AG09319 (cell line): Measurements from ENCODE around the gene PTPRD.

ENCODE experiments used
- DNase-seq: peaks from one replicate; pipeline ENCODE4 v3.0.0-alpha.2; 2010; ENCODE audit warnings: low read depth; ENCODE audit errors: extremely low read depth
- TF ChIP-seq, protein P1 (sequence below): IDR thresholded peaks from 2 replicates; pipeline ENCODE4 v1.5.1; 2011; ENCODE audit warnings: low read depth, mild to moderate bottlenecking, inconsistent platforms, low read length, moderate library complexity

Gene PTPRD

DNA sequence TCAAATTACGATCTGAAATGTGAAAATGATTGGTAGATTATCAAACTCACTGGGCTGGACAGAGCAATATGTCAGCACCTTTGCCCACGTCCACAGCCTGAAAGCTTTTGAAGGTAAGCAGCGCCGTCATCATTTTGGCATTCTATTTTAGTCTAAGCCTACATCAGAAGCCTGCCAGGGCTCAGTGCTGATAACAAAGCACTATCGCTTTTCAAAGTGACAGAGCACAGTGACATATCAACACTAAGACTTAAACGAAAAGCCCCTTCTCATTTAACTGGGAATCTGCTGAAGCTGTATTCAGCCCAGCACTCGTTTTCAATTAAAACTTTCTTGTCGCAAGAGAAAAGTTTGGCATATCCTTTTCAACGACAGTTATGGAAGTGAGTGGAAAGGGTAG is 1076.3 kb downstream of the PTPRD start:
- no peak for DNase-seq
- TF ChIP-seq, protein P1, sequence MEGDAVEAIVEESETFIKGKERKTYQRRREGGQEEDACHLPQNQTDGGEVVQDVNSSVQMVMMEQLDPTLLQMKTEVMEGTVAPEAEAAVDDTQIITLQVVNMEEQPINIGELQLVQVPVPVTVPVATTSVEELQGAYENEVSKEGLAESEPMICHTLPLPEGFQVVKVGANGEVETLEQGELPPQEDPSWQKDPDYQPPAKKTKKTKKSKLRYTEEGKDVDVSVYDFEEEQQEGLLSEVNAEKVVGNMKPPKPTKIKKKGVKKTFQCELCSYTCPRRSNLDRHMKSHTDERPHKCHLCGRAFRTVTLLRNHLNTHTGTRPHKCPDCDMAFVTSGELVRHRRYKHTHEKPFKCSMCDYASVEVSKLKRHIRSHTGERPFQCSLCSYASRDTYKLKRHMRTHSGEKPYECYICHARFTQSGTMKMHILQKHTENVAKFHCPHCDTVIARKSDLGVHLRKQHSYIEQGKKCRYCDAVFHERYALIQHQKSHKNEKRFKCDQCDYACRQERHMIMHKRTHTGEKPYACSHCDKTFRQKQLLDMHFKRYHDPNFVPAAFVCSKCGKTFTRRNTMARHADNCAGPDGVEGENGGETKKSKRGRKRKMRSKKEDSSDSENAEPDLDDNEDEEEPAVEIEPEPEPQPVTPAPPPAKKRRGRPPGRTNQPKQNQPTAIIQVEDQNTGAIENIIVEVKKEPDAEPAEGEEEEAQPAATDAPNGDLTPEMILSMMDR: no peak

DNA sequence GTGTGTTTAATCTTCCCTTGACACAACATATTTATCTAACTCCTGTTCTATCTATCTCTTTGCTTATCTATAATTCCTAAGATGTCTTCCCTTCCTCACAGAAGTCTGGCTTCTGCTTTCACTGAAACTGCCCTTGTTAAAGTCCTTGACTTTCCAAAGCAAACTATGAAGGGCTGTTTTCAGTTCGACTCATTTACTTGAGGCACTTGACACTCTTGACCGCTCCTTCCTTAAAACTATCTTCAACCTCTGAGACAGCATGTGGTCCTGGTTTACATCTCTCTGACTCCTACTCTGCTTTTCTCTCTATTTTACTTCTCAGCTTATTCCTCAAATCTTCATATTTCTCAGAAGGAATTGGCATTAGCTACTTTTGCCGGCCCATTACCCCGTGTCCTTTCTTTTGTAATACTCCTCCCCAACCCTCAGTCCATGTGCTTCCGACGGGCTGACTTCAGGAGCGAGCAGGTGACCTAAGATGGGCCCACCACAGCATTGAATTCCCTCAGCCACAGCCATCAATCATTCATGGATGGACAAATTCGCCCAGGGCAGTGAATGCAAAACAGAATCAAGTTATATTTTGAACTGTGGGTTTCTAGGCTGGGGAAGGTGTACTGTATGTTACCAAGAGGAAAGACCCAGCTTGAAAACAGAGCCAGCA is 1089.2 kb downstream of the PTPRD start:
- DNase-seq: no peak
- TF ChIP-seq, protein P1: no peak

DNA sequence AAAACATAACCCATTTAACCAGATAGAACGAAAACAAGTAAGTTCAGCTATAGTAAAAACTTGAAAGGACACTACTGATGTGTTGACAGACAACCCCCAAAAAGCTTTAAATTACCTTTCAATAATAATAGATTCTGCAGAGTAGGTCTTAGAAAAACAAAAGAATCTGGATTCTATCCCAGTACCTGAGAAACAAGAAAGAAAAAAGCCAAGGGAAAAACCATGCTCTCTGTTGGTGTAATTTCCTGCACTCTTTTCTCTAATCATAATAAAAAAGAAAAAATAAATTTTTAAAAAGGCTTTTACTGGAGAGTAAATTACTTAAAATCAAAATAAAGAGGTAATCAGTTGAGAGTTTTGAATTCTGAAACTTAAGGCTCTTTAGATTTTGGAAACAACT is 1090.4 kb downstream of the PTPRD start:
- TF ChIP-seq, protein P1: no peak
- DNase-seq: no peak

DNA sequence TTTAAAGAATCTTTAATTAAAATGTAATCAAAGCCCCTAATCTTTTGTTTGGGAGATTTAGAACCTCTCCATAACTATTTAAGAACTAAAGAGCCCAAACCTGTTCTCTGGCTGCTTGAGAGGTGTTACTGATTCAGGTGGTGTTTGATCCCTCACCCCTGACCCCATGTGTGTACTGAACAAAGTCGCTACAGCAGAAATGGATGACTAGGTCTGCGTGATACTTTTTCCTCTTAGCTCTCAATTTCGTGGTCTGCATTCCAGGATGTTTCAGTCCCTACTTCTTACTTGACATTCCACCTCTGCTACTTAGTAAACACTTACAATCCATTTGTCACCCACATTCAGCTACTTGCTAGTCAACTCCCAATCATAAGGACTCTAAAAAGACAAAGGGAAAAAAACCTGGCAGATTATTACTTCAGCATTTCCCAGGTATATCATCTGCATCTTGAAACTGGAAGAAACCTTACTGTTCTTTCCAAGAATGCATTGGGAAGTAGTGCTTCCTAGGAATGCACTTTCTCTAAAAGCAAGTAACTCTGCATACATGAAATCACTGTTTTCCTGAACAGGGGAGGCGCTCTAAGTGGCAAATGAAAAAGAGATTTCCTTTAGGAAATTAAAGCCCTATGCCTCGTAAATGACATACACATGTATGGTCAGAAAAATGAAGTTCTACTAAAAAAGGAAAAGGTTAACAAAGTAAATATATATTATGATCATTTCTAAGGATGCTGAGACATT is 1091.6 kb downstream of the PTPRD start:
- TF ChIP-seq, protein P1: no peak
- no peak for DNase-seq

DNA sequence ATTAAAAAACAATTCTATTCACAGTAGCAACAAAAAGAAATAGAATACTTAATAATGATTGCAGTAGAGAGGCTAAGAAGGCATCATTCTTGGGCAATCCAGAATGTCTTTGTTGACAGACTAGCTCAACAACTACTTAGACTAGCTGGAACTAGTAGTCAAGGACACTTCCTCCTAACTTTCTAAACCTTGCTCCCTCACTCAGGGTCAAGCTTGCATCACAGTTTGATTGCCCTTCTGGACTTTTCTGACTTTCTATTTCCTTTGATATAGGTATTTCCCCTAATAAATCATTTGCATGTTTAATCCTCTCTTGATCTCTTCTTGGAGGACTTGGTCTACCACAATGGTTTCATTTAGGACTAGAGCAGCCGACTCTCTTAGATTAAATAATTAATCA is 1107.9 kb downstream of the PTPRD start:
- TF ChIP-seq, protein P1: no peak
- no peak for DNase-seq

DNA sequence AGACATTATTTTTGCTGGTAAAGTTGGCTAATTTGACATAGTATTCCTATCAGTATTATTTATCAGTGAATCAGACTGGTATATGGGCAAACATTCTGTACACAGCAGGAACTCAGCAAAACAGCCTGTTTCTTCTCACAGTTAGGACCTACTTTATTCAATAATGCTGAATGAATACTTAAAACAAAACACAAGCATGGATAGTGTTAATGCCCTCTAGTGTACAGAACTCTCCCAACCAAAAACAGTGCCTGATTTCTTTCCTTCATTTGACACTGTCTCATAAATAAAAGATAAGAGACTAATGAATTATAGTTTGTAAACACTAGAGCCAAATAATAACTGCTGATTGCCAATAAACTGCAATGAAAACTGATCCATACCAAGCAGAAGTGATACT is 1113.3 kb downstream of the PTPRD start:
- no peak for DNase-seq
- TF ChIP-seq, protein P1: no peak

DNA sequence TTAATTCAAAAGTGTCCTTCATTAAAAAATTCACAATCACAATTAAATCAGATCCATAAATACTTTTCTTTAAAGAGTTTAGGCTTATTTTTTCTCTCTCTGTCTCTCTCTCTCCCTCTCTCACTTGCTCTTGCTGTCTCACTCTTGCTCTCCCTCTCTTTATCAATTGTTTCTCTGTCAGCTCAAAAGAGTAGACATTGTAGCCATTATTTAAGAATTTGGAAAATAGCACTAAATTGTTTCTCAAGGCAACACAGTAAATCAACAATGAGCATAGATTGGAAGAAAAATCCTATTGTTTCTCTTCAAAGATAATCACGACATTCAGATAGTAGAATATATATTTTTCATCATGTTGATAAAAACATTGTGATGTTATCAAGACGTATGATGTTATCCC is 1114.0 kb downstream of the PTPRD start:
- no peak for DNase-seq
- TF ChIP-seq, protein P1: no peak
